ENCODE data around the gene CDX2. TPM values are rescaled to one million over a fixed set of nuclear protein-coding genes. Genes with fewer than 3 reads are reported as not detected.

CDX2 gene
- not detected in 2 replicates for total RNA-seq (2013; cell fraction: nucleolus; rRNA removed)
- total RNA-seq (2014; rRNA removed), result not detected in 2 replicates
- not detected in 2 replicates for total RNA-seq (2014; rRNA removed; fragmentation: Illumina TruSeq; extraction: Trizol)
- total RNA-seq (2021), result 0.15 TPM in 1 of 2 replicates, not detected in the other
- not detected for polyA plus RNA-seq (2011; ENCODE audit: low read depth)
- not detected in 2 replicates for polyA plus RNA-seq (2011; rRNA removed)
- not detected in 2 replicates for polyA plus RNA-seq (2011; cell fraction: cytosol; rRNA removed)
- polyA plus RNA-seq (2011; cell fraction: nucleus; rRNA removed), result not detected in 2 replicates
- not detected in 2 replicates for polyA plus RNA-seq (2012)
- polyA plus RNA-seq (2014; fragmentation: Illumina TruSeq; extraction: Trizol), result not detected in 2 replicates
- not detected for polyA plus RNA-seq (2014; fragmentation: Nextera tagmentation; extraction: Ambion mirVana)
- not detected in 2 replicates for polyA plus RNA-seq (2014; rRNA removed)
- polyA plus RNA-seq (2016; fragmentation: Nextera tagmentation; extraction: Ambion mirVana), result not detected
- not detected in 2 replicates for polyA minus RNA-seq (2011; rRNA and poly(A)+ RNA removed)
- not detected in 2 replicates for polyA minus RNA-seq (2011; cell fraction: cytosol; rRNA and poly(A)+ RNA removed)
- 0.10 TPM in 1 of 2 replicates, not detected in the other for polyA minus RNA-seq (2011; cell fraction: nucleus; rRNA and poly(A)+ RNA removed)
- Bru-seq, nascent RNA, result not detected
- not detected for BruChase-seq, experiment 1, labeled RNA remaining after a 6-hour chase
- not detected for BruChase-seq, experiment 2, labeled RNA remaining after a 2-hour chase
- long read RNA-seq, experiment 1, result 0 reads
- long read RNA-seq, experiment 2, result 0 reads

- RAD21 ChIA-PET (ENCODE audit: unreplicated experiment), result interaction anchor here (1.5 kb wide), 1 partner anchor 17 kb away, joined by 3 read pairs; no protein-coding TSS in a partner anchor
- Histone ChIP-seq H4K20me1 (ENCODE audit: control insufficient read depth, insufficient read depth) (no peaks in the 10 kb centered on the region), H3K27me3 (replicated peaks in 1 of 2; ENCODE audit: control insufficient read depth in 2 of 2, insufficient read depth in 2 of 2, low read length in 1 of 2) (peaks cover 16 to 25% of the 10 kb centered on the region in 2 experiments), H3K4me1 (ENCODE audit: control insufficient read depth, insufficient read depth, low read length) (no peaks in the 10 kb centered on the region), H2AFZ (ENCODE audit: control insufficient read depth, low read depth, low read length) (no peak within 1 kb of the TSS), H3K9ac (ENCODE audit: control insufficient read depth, insufficient read depth, low read length) (no peak within 1 kb of the TSS), H3K4me3 (no peak within 1 kb of the TSS), H3K4me2 (ENCODE audit: control insufficient read depth, insufficient read depth) (no peak within 1 kb of the TSS), H3K79me2 (ENCODE audit: control insufficient read depth, insufficient read depth, low read length) (no peaks in the 10 kb centered on the region), H3K27ac (ENCODE audit: control insufficient read depth, insufficient read depth) (no peak within 1 kb of the TSS), H3K9me3 (replicated peaks; ENCODE audit: control insufficient read depth, insufficient read depth, low read length) (no peaks in the 10 kb centered on the region), H3K36me3 (ENCODE audit: control insufficient read depth in 2 of 2, insufficient read depth in 2 of 2, low read length in 1 of 2) (no peaks in the 10 kb centered on the region)
- in situ Hi-C loops (cut with MboI), result no loop called here
- WGBS (ENCODE audit: insufficient coverage, insufficient replicate concordance, low lambda C conversion rate, missing lambda C conversion rate), result 42% methylated on average over 31 of the region's 34 CpGs
- no TSS peak for BruUV-seq (replicated peaks)
- ATAC-seq, result no peak
- POLR2A ChIA-PET, result no interaction called here
- no peak for FAIRE-seq
- no peak for DNase-seq (ENCODE audit: low read depth, low spot score)
- intact Hi-C loops (cut with micrococcal nuclease; ENCODE audit: unreplicated experiment), result no loop called here
- CTCF ChIA-PET, result interaction anchor here (1.3 to 1.4 kb wide), 2 partner anchors 18 to 143 kb away, joined by 3 to 8 read pairs; no protein-coding TSS in a partner anchor
- SMC1A ChIA-PET (ENCODE audit: uncharacterized antibody, unreplicated experiment), result interaction anchor here (1.3 kb wide), 1 partner anchor 139 kb away, joined by 3 read pairs; no protein-coding TSS in a partner anchor
- TF ChIP-seq RB1 (IDR thresholded peaks at IDR 0.05; ENCODE audit: borderline replicate concordance) (no peak), USF1 (IDR thresholded peaks at IDR 0.05; ENCODE audit: borderline replicate concordance, extremely low read length, insufficient read depth, low read depth, low read length) (no peak), CHD1 (IDR thresholded peaks at IDR 0.05; ENCODE audit: low read depth, low read length) (no peak)
These were observed at the start of gene CDX2 for GRCh38 chr13:27969082-27969865. Gene CDX2, minus strand, starts transcription at chr13:27969315. Its CDS starts 309 bp downstream, at chr13:27969006.

Data from GM12878 (cell line).